Endothelial cell of umbilical vein (primary cell): Measurements from ENCODE around the gene RAD51B.

ENCODE experiments used
- CTCF ChIP-seq, 2 donors: IDR thresholded peaks; 1 replicate in 1 of 2; 2 replicates in 1 of 2; pipeline ENCODE4 v1.5.1; 2011; ENCODE audit warnings: low read length in 2 of 2, mild to moderate bottlenecking in 2 of 2, moderate library complexity in 2 of 2, control low read depth in 1 of 2, inconsistent platforms in 1 of 2, low read depth in 1 of 2; ENCODE audit not compliant: insufficient read depth in 1 of 2; ENCODE audit errors: extremely low read depth in 1 of 2
- EZH2 ChIP-seq: IDR thresholded peaks from 2 replicates; pipeline ENCODE4 v1.6.1; 2012; ENCODE audit warnings: borderline replicate concordance, low read depth, mild to moderate bottlenecking, moderate library complexity, low read length, inconsistent platforms; ENCODE audit not compliant: severe bottlenecking
- POLR2A ChIP-seq: IDR thresholded peaks from 2 replicates; pipeline ENCODE4 v1.6.1; 2012; ENCODE audit warnings: low read depth, mild to moderate bottlenecking, control low read depth, low read length
- POLR2AphosphoS5 ChIP-seq: IDR thresholded peaks from 2 replicates; pipeline ENCODE4 v1.6.1; 2012; ENCODE audit warnings: low read depth, mild to moderate bottlenecking, control low read depth, low read length, moderate library complexity; ENCODE audit not compliant: insufficient read depth

DNA sequence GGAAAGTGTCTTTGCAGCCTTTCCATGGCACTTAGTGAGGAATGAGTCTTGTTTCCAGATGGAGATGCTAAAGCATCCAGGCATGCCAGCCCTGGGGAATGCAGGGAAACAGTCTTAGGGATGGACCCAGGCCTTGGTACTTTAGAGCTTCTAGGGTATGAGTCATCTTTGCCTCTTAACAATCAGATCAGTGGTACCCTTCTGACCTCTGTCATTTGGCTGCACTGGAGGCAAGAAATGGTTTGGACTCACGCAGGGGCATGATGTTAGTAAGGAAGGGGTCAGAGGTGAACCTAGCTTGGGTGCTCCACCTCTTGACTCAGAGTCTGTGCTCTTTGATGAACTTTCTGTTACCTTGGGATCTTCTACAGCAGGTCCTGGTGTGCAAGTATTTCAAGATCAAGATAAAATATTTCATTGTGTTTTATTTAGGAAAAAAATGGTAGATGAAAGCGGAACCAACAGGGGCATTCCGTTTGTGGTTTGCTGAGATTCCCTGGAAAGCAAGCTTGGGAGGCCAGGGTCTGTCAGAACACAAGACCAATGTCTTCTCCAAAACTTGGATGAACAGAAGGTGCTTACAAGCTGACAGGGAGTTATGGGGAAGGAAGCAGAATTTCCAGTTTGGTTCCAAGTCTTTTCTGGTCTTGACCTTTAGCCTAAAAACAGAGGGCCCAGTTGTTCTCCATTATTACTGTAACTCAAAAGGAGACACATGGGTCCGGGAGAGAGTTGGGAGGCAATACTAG is 757.1 kb downstream of the RAD51B start:
- TF ChIP-seq CTCF (IDR thresholded peaks at IDR 0.05; ENCODE audit: extremely low read depth in 1 of 2, insufficient read depth in 1 of 2, low read depth in 1 of 2, low read length in 2 of 2) (no peak), POLR2A (peak; percentile 46), EZH2 (no peak), POLR2AphosphoS5 (peak; percentile 20)
